Naive thymus-derived CD4-positive, alpha-beta T cell (primary cell): ENCODE data around the gene WDR88. TPM values are rescaled to one million over a fixed set of nuclear protein-coding genes. Genes with fewer than 3 reads are reported as not detected.

Source experiments
- ATAC-seq: fragments of 150-1000 bp; cut with Tn5 transposase; 2 replicates; pipeline ENCODE4 v1.10.0; 2021; ENCODE audit warnings: mild to moderate bottlenecking, moderate library complexity
- CTCF ChIA-PET: fragments of 350-600 bp; sonication (Branson Sonifier 250); formaldehyde crosslinking; loops from one replicate; lab custom pipeline; 2021; ENCODE audit warnings: antibody characterized with exemption; lab: Charles Lee
- POLR2A ChIA-PET: fragments of 350-600 bp; sonication (Branson Sonifier 250); formaldehyde crosslinking; loops from one replicate; lab custom pipeline; 2021; ENCODE audit warnings: antibody characterized with exemption, inconsistent platforms; lab: Charles Lee
- DNase-seq, 9 donors: peaks; one replicate each; pipeline versions ENCODE4 v3.0.0 to v3.0.0-alpha.2; 2020 to 2022; ENCODE audit warnings: mixed read lengths in 1 of 9
- H3K27ac ChIP-seq: one replicate; pipeline ENCODE4 v1.7.0; 2013; ENCODE audit warnings: mild to moderate bottlenecking, low read depth, low read length, moderate library complexity
- H3K27me3 ChIP-seq, 2 donors: one replicate each; pipeline ENCODE4 v1.7.0; 2013; ENCODE audit warnings: low read length in 2 of 2, mild to moderate bottlenecking in 2 of 2, moderate library complexity in 2 of 2; ENCODE audit not compliant: control insufficient read depth in 2 of 2, insufficient read depth in 2 of 2
- H3K36me3 ChIP-seq, 3 experiments: 1 replicate in 2 of 3; 2 replicates in 1 of 3; pipeline ENCODE4 v1.7.0; 2013; ENCODE audit warnings: low read length in 3 of 3, mild to moderate bottlenecking in 3 of 3, moderate library complexity in 1 of 3; ENCODE audit not compliant: insufficient read depth in 3 of 3, control insufficient read depth in 2 of 3
- H3K4me1 ChIP-seq, 2 donors: one replicate each; pipeline ENCODE4 v1.7.0; 2013; ENCODE audit warnings: low read length in 2 of 2, mild to moderate bottlenecking in 2 of 2, moderate library complexity in 1 of 2; ENCODE audit not compliant: control insufficient read depth in 2 of 2, insufficient read depth in 2 of 2
- H3K4me3 ChIP-seq: 2 replicates; pipeline ENCODE4 v1.7.0; 2013; ENCODE audit warnings: mild to moderate bottlenecking, low read length
- H3K9me3 ChIP-seq, 3 experiments: 1 replicate in 2 of 3; 2 replicates in 1 of 3; pipeline ENCODE4 v1.7.0; 2013; ENCODE audit warnings: low read length in 3 of 3; ENCODE audit not compliant: control insufficient read depth in 2 of 3
- H3K27ac Mint-ChIP-seq, 9 donors: one replicate each; pipeline ENCODE4 v1.8.0; 2020 to 2022; ENCODE audit warnings: mixed read lengths in 9 of 9, mild to moderate bottlenecking in 8 of 9, moderate library complexity in 5 of 9, inconsistent platforms in 2 of 9
- H3K27me3 Mint-ChIP-seq, 5 donors: one replicate each; pipeline ENCODE4 v1.8.0; 2021 to 2022; ENCODE audit warnings: mixed read lengths in 5 of 5, mild to moderate bottlenecking in 1 of 5
- H3K36me3 Mint-ChIP-seq, 5 donors: one replicate each; pipeline ENCODE4 v1.8.0; 2020 to 2022; ENCODE audit warnings: mixed read lengths in 5 of 5, mild to moderate bottlenecking in 3 of 5, inconsistent platforms in 1 of 5
- H3K4me1 Mint-ChIP-seq, 7 donors: one replicate each; pipeline ENCODE4 v1.8.0; 2020 to 2022; ENCODE audit warnings: mixed read lengths in 7 of 7, mild to moderate bottlenecking in 3 of 7, inconsistent platforms in 1 of 7
- H3K4me3 Mint-ChIP-seq, 10 donors: one replicate each; pipeline ENCODE4 v1.8.0; 2020 to 2022; ENCODE audit warnings: mild to moderate bottlenecking in 10 of 10, mixed read lengths in 10 of 10, moderate library complexity in 6 of 10, inconsistent platforms in 2 of 10
- H3K9me3 Mint-ChIP-seq, 11 donors: one replicate each; pipeline ENCODE4 v1.8.0; 2020 to 2022; ENCODE audit warnings: mixed read lengths in 11 of 11, mild to moderate bottlenecking in 4 of 11, inconsistent platforms in 1 of 11, moderate library complexity in 1 of 11
- intact Hi-C, 2 donors: fragments of 100-400 bp; cut with micrococcal nuclease; formaldehyde crosslinking; loops; one replicate each; pipeline ENCODE4 v1.15.1; 2023
- polyA plus RNA-seq, 2 donors: library from polyadenylated mRNA; unstranded; fragments of 300-500 nt; fragmentation: Illumina TruSeq; gene quantifications; one replicate each; pipeline ENCODE4 v1.2.3, GENCODE V29; 2021
- total RNA-seq, 6 experiments: library from RNA in 5 of 6; stranded (reverse) in 5 of 6; gene quantifications; 1 replicate in 5 of 6; 2 replicates in 1 of 6; pipeline ENCODE4 v1.2.3 and lab custom pipeline; 2021 to 2026

Gene WDR88
- total and polyA plus RNA-seq, 7 experiments from 2014 or later, result 0.15 to 0.62 (median 0.37) TPM; not detected in 3

DNA sequence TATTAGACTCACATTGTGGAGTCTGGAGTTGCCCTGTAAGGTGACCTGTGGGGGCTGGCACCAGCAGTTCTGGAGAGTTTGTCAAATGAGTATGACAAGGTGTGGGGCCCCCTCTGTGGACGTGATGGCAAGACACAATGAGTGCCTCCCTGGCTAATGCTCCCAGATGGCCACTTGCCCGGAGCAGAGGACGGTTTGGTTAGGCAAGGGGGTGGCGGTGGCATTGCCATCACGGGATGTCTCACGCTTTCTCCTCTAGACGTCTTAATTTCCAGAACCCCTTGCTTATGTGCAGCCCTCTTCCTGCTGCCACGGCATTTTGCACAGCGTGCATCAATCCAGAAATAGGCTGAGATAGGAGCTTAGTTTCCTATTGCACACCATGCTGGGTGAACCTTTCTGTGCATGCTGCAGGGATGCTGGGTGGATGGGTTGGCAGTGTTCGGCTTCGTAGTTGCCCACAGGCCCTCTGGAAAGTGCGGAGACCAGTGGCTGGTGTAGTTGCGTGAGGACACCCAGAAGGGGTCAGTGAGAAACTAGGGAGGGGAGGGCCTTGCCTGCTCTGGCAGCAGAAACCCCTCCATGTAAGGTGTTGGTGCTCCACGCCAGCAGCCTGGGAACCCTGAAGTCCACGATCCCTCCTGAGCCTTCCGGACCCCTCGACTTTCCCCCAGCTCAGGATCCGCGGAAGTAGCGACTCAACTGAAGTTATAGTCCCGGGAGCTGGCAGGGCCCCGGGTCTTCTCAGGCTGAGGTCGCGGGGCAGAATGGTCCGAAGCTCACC lies 44.2 kb downstream of the WDR88 start:
- ATAC-seq (no peak), DNase-seq (peak in 7 of 9 donors; percentile 13 to 42 (median 35))
- ChIA-PET POLR2A (interaction anchor here (0.5 to 4.8 kb wide), 27 partner anchors 9 to 996 kb away, joined by 3 to 75 read pairs (median 5); partner anchors contain the start of genes ANKRD27, CEBPG, CEP89 and DPY19L3), CTCF (interaction anchor here (0.9 to 2.9 kb wide), 5 partner anchors 14 to 483 kb away, joined by 3 to 15 read pairs (median 5); no protein-coding TSS in a partner anchor)
- H3K4me1 ChIP-seq, result peaks cover 13 to 18% of the 10 kb centered on the region in 2 donors
- peaks cover 5 to 17% (median 8%) of the 10 kb centered on the region in 5 donors for H3K36me3 Mint-ChIP-seq
- H3K36me3 ChIP-seq, result peaks cover 0 to 8% (median 0%) of the 10 kb centered on the region in 3 experiments
- H3K9me3 ChIP-seq, result no peaks in the 10 kb centered on the region
- H3K4me1 Mint-ChIP-seq, result peaks cover 29 to 62% (median 53%) of the 10 kb centered on the region in 7 donors
- peak overlapping the region; percentile 89 for H3K27ac ChIP-seq
- peaks cover 0 to 13% (median 0%) of the 10 kb centered on the region in 11 donors for H3K9me3 Mint-ChIP-seq
- no peaks in the 10 kb centered on the region for H3K27me3 ChIP-seq
- peaks cover 0 to 13% (median 0%) of the 10 kb centered on the region in 5 donors for H3K27me3 Mint-ChIP-seq
- H3K4me3 Mint-ChIP-seq, result peak overlapping the region; percentile 92 to 99 (median 97)
- intact Hi-C loops, result loop anchor here (1.0 to 5.0 kb wide), 13 partner anchors 49 to 1501 kb away; partner anchors contain the start of genes GPATCH1 (in 2 of the 2), ZNF507 (in 2 of the 2), ANKRD27 (in 1 of the 2) and DPY19L3 (in 1 of the 2)
- H3K27ac Mint-ChIP-seq, result peak overlapping the region; percentile 96 to 100 (median 100)
- H3K4me3 ChIP-seq, result peak overlapping the region; percentile 98

DNA sequence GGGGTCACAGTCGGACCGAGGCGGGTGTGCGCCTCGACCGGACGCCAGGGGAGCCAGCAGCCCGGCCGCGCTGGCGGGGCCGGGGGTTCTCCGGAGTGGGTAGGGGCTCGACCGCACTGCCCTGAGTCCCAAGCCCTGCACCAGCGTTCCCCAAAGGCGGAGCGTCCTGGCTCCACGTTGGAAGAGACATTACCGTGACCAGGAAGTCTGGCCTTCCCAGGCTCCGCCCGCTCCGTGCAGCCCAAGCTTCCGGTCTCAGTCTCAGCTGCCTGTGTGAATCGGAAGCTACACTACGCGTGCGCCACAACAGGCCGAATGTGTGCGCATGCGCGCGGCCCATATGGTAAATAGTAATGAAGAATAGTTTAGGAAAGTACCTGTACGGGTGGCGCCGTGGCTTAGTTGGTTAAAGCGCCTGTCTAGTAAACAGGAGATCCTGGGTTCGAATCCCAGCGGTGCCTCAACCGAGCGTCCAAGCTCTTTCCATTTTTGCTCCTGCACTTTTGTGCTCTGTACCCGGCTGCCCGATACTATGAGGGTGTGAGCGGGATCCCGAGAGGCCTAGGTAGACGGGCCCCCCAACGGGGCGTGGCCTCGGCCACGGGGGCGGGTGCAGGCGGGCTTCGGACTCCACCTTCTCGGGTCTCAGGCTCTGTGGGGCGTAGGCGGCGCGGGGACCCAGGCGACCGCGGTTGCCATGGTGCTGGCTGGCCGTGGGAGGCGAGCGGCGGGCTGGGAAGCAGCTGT lies 44.9 kb downstream of the WDR88 start:
- H3K36me3 Mint-ChIP-seq, result peaks cover 5 to 17% (median 8%) of the 10 kb centered on the region in 5 donors
- H3K9me3 ChIP-seq, result no peaks in the 10 kb centered on the region
- H3K27ac Mint-ChIP-seq, result peak overlapping the region; percentile 96 to 100 (median 100)
- peaks cover 0 to 8% (median 0%) of the 10 kb centered on the region in 3 experiments for H3K36me3 ChIP-seq
- intact Hi-C loops, result loop anchor here (1.0 to 5.0 kb wide), 21 partner anchors 17 to 1500 kb away; partner anchors contain the start of genes ANKRD27 (in 2 of the 2), CEBPG (in 2 of the 2), DPY19L3 (in 2 of the 2) and FAAP24 (in 2 of the 2)
- ChIA-PET POLR2A (interaction anchor here (0.5 to 4.8 kb wide), 29 partner anchors 8 to 1001 kb away, joined by 3 to 75 read pairs (median 4); partner anchors contain the start of genes ANKRD27, CEBPG, CEP89 and DPY19L3), CTCF (interaction anchor here (0.6 to 2.9 kb wide), 10 partner anchors 13 to 484 kb away, joined by 3 to 15 read pairs (median 5); no protein-coding TSS in a partner anchor)
- no peaks in the 10 kb centered on the region for H3K27me3 ChIP-seq
- ATAC-seq (peak; percentile 81), DNase-seq (peak; percentile 91 to 100 (median 99))
- peak overlapping the region; percentile 89 for H3K27ac ChIP-seq
- H3K4me1 ChIP-seq, result peaks cover 13 to 18% of the 10 kb centered on the region in 2 donors
- peaks cover 0 to 13% (median 0%) of the 10 kb centered on the region in 11 donors for H3K9me3 Mint-ChIP-seq
- peaks cover 29 to 58% (median 50%) of the 10 kb centered on the region in 7 donors for H3K4me1 Mint-ChIP-seq
- H3K27me3 Mint-ChIP-seq, result peaks cover 0 to 13% (median 0%) of the 10 kb centered on the region in 5 donors
- peak overlapping the region; percentile 98 for H3K4me3 ChIP-seq
- H3K4me3 Mint-ChIP-seq, result peak overlapping the region; percentile 92 to 99 (median 97)

DNA sequence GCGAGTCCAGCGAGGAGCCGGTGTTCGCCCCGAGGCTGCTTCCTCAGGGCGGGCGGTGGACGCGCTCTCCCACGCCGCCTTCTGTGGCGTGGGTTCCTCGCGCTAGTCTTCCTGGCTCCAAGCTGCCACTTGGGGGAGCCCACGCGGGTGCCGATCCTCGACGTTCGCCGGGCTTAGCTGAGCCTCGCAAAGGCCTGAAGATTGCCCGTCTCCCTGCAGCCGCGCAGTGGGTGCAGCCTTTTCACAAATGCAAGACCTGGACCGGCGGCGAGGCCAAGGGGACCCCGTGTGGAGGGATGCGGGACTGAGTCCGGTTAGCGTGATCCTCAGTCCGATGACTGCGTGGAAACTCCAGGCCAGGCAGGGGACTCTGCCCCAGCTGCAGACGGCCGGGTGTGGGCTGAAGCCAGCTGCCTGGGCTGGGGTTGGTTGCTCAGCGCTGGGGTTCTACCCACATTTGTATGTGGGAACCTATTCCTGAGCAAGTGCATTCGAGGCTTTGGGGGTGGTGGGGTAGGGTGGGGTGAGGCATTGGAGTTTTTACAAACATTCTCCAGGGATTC lies 45.6 kb downstream of the WDR88 start:
- no peaks in the 10 kb centered on the region for H3K9me3 ChIP-seq
- peaks cover 13 to 18% of the 10 kb centered on the region in 2 donors for H3K4me1 ChIP-seq
- peak overlapping the region; percentile 92 to 99 (median 97) for H3K4me3 Mint-ChIP-seq
- peak overlapping the region; percentile 98 for H3K4me3 ChIP-seq
- no peaks in the 10 kb centered on the region for H3K27me3 ChIP-seq
- H3K36me3 Mint-ChIP-seq, result peaks cover under 1 to 15% (median 2%) of the 10 kb centered on the region in 5 donors
- ChIA-PET POLR2A (interaction anchor here (1.0 to 4.8 kb wide), 17 partner anchors 7 to 994 kb away, joined by 3 to 75 read pairs (median 6); partner anchors contain the start of genes ANKRD27, CEBPG, CEP89 and DPY19L3), CTCF (interaction anchor here (0.6 to 2.9 kb wide), 10 partner anchors 8 to 58 kb away, joined by 3 to 15 read pairs (median 5); no protein-coding TSS in a partner anchor)
- H3K27me3 Mint-ChIP-seq, result peaks cover 0 to 13% (median 0%) of the 10 kb centered on the region in 5 donors
- intact Hi-C loops, result loop anchor here (1.0 to 5.0 kb wide), 20 partner anchors 17 to 1500 kb away; partner anchors contain the start of genes ANKRD27 (in 2 of the 2), CEBPG (in 2 of the 2), DPY19L3 (in 2 of the 2) and RGS9BP (in 2 of the 2)
- ATAC-seq, result peak; percentile 81
- peaks cover 0 to 13% (median 0%) of the 10 kb centered on the region in 11 donors for H3K9me3 Mint-ChIP-seq
- peak overlapping the region; percentile 89 for H3K27ac ChIP-seq
- peaks cover 0 to 8% (median 0%) of the 10 kb centered on the region in 3 experiments for H3K36me3 ChIP-seq
- H3K4me1 Mint-ChIP-seq, result peaks cover 23 to 51% (median 44%) of the 10 kb centered on the region in 7 donors
- DNase-seq, result peak in 6 of 9 donors; percentile 76 to 86 (median 82)
- peak overlapping the region; percentile 96 to 100 (median 100) for H3K27ac Mint-ChIP-seq

DNA sequence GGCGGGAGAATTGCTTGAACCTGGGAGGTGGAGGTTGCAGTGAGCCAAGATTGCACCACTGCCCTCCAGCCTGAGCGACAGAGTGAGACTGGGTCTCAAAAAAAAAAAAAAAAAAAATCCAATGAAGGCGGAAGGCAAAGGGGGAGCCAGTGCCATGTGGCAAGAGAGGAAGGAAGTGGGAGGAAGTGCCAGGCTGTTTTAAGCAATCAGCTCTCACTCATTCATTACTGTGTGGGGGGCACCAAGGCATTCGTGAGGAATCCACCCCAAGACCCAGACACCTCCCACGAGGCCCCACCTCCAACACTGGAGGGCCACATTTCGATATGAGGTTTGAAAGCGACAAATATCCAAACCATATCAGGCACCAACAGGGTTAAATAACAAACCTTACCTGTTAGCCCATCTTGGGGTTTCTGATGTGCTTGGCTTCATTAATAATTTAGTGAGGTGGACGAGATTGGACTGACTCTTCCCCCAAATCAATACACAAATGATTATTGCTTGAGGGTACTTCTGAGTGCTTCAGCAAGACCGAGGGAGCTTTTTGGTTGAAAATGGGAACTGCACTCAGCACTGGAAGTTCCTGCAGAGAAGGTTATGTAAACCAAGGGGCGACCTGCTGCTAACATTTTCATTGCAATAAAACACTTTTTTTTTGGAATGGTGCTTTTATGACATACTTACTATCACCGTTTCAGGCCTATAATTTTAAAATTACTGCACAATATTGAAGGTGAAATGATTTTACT lies 54.7 kb downstream of the WDR88 start:
- Mint-ChIP-seq H3K4me3 (peak overlapping the region in 4 of 10 donors; percentile 6 to 69 (median 31)), H3K27me3 (peaks cover under 1 to 16% (median 6%) of the 10 kb centered on the region in 5 donors), H3K4me1 (peaks cover 0 to 11% (median 9%) of the 10 kb centered on the region in 7 donors), H3K36me3 (no peaks in the 10 kb centered on the region), H3K27ac (no peak overlapping the region), H3K9me3 (peaks cover 0 to 1% (median 0%) of the 10 kb centered on the region in 11 donors)
- no peak overlapping the region for H3K27ac ChIP-seq
- CTCF ChIA-PET, result interaction anchor here (0.7 to 1.3 kb wide), 2 partner anchors 42 to 987 kb away, joined by 3 to 7 read pairs; no protein-coding TSS in a partner anchor
- DNase-seq, result no peak
- H3K36me3 ChIP-seq, result no peaks in the 10 kb centered on the region
- no peaks in the 10 kb centered on the region for H3K9me3 ChIP-seq
- ATAC-seq, result peak; percentile 37
- intact Hi-C loops, result no loop called here
- POLR2A ChIA-PET, result interaction anchor here (0.7 to 2.2 kb wide), 2 partner anchors 10 to 214 kb away, joined by 3 to 15 read pairs; no protein-coding TSS in a partner anchor
- no peaks in the 10 kb centered on the region for H3K27me3 ChIP-seq
- H3K4me3 ChIP-seq, result no peak overlapping the region
- peaks cover 0 to 6% of the 10 kb centered on the region in 2 donors for H3K4me1 ChIP-seq

DNA sequence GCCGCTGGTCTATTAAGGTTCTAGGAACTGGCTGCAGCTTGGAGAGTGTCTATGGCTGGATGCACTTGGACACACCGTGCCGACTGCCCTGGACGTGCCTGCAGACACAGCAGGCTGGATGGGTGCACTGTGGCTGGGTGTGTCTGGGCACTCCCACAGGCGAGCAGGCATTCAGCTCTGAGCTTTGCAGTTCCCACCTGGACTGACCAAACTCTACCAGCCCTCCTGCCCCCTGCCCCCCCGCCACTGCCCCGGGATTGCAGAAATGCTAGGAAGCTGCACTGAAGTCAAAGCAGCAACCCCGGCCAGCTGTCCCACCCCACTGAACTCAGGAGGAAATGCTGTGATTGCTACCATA lies 55.2 kb downstream of the WDR88 start:
- peaks cover 0 to 6% of the 10 kb centered on the region in 2 donors for H3K4me1 ChIP-seq
- ChIA-PET POLR2A (interaction anchor here (2.2 kb wide), 1 partner anchor 10 kb away, joined by 15 read pairs; no protein-coding TSS in a partner anchor), CTCF (interaction anchor here (0.5 to 1.3 kb wide), 3 partner anchors 43 to 509 kb away, joined by 3 to 7 read pairs (median 5); no protein-coding TSS in a partner anchor)
- no peak for DNase-seq
- Mint-ChIP-seq H3K27ac (no peak overlapping the region), H3K9me3 (peaks cover 0 to 4% (median 0%) of the 10 kb centered on the region in 11 donors), H3K4me3 (no peak overlapping the region), H3K4me1 (peaks cover 0 to 11% (median 9%) of the 10 kb centered on the region in 7 donors), H3K36me3 (no peaks in the 10 kb centered on the region), H3K27me3 (peaks cover 6 to 22% (median 11%) of the 10 kb centered on the region in 5 donors)
- H3K36me3 ChIP-seq, result no peaks in the 10 kb centered on the region
- H3K9me3 ChIP-seq, result no peaks in the 10 kb centered on the region
- no peaks in the 10 kb centered on the region for H3K27me3 ChIP-seq
- no peak overlapping the region for H3K4me3 ChIP-seq
- intact Hi-C loops, result no loop called here
- ATAC-seq, result no peak
- H3K27ac ChIP-seq, result no peak overlapping the region
